Measurements from ENCODE around the gene OMG. TPM values are rescaled to one million over a fixed set of nuclear protein-coding genes. Genes with fewer than 3 reads are reported as not detected.

Gene OMG
- total and polyA plus RNA-seq, 9 donors, result 0.13 to 0.77 (median 0.33) TPM

- no peak overlapping the region for H3K4me3 ChIP-seq (ENCODE audit: low read length)
- H3K36me3 ChIP-seq (ENCODE audit: control insufficient read depth, insufficient read depth, low read length), result peaks cover 4% of the 10 kb centered on the region
- no peak for DNase-seq
- no peaks in the 10 kb centered on the region for H3K9me3 ChIP-seq (replicated peaks; ENCODE audit: control insufficient read depth, low read depth, low read length)
- H3K27ac ChIP-seq (ENCODE audit: low read length), result no peak overlapping the region
- H3K4me1 ChIP-seq (ENCODE audit: control insufficient read depth, insufficient read depth, low read length), result no peaks in the 10 kb centered on the region
- no peaks in the 10 kb centered on the region for H3K27me3 ChIP-seq (ENCODE audit: control insufficient read depth, insufficient read depth, low read length)
- no CpG with 5 or more reads among the region's 1 CpG for WGBS (ENCODE audit: insufficient coverage)
Measured at GRCh38 chr17:31251105-31251969, 45.7 kb downstream of the OMG start.

GRCh38 chr17:31250229-31250628 lies 46.8 kb downstream of the OMG start:
- no CpG with 5 or more reads among the region's 1 CpG for WGBS (ENCODE audit: insufficient coverage)
- peaks cover 11% of the 10 kb centered on the region for H3K36me3 ChIP-seq (ENCODE audit: control insufficient read depth, insufficient read depth, low read length)

GRCh38 chr17:31249835-31250141 lies 47.3 kb downstream of the OMG start:
- H3K27me3 ChIP-seq (ENCODE audit: control insufficient read depth, insufficient read depth, low read length), result no peaks in the 10 kb centered on the region
- no CpG with 5 or more reads among the region's 4 CpGs for WGBS (ENCODE audit: insufficient coverage)
- H3K9me3 ChIP-seq (replicated peaks; ENCODE audit: control insufficient read depth, low read depth, low read length), result no peaks in the 10 kb centered on the region
- no peaks in the 10 kb centered on the region for H3K4me1 ChIP-seq (ENCODE audit: control insufficient read depth, insufficient read depth, low read length)
- H3K27ac ChIP-seq (ENCODE audit: low read length), result no peak overlapping the region
- no peak overlapping the region for H3K4me3 ChIP-seq (ENCODE audit: low read length)
- DNase-seq, result no peak
- H3K36me3 ChIP-seq (ENCODE audit: control insufficient read depth, insufficient read depth, low read length), result peaks cover 14% of the 10 kb centered on the region

More at GRCh38 chr17:31250229-31250628, 46.8 kb downstream of the OMG start:
- H3K27ac ChIP-seq (ENCODE audit: low read length), result no peak overlapping the region
- no peak overlapping the region for H3K4me3 ChIP-seq (ENCODE audit: low read length)
- no peaks in the 10 kb centered on the region for H3K9me3 ChIP-seq (replicated peaks; ENCODE audit: control insufficient read depth, low read depth, low read length)
- DNase-seq, result no peak
- H3K4me1 ChIP-seq (ENCODE audit: control insufficient read depth, insufficient read depth, low read length), result no peaks in the 10 kb centered on the region
- H3K27me3 ChIP-seq (ENCODE audit: control insufficient read depth, insufficient read depth, low read length), result no peaks in the 10 kb centered on the region

GRCh38 chr17:31248986-31249834 lies 47.8 kb downstream of the OMG start:
- no peaks in the 10 kb centered on the region for H3K4me1 ChIP-seq (ENCODE audit: control insufficient read depth, insufficient read depth, low read length)
- DNase-seq, result no peak
- H3K27ac ChIP-seq (ENCODE audit: low read length), result no peak overlapping the region
- H3K9me3 ChIP-seq (replicated peaks; ENCODE audit: control insufficient read depth, low read depth, low read length), result no peaks in the 10 kb centered on the region
- WGBS (ENCODE audit: insufficient coverage), result no CpG with 5 or more reads among the region's 5 CpGs
- no peak overlapping the region for H3K4me3 ChIP-seq (ENCODE audit: low read length)
- no peaks in the 10 kb centered on the region for H3K27me3 ChIP-seq (ENCODE audit: control insufficient read depth, insufficient read depth, low read length)
- peaks cover 20% of the 10 kb centered on the region for H3K36me3 ChIP-seq (ENCODE audit: control insufficient read depth, insufficient read depth, low read length)

Other genes with a start within 250 kb of the OMG start
- 30.4 TPM for gene NF1, start 202.3 kb downstream of the OMG start, total RNA-seq
- 10 to 100 TPM; 13.8 to 30.4 (median 22.5) TPM for gene NF1, start 202.3 kb downstream of the OMG start, polyA plus RNA-seq (ENCODE audit: insufficient read depth in 1 of 8, insufficient read length in 8 of 8, low replicate concordance in 1 of 8)
- gene EVI2B, start 16.8 kb upstream of the OMG start, total RNA-seq, result 0.66 TPM
- 1 to 10 TPM; 1.2 to 3.8 (median 2.5) TPM for gene EVI2B, start 16.8 kb upstream of the OMG start, polyA plus RNA-seq (ENCODE audit: insufficient read depth in 1 of 8, insufficient read length in 8 of 8, low replicate concordance in 1 of 8)
- gene EVI2A, start 24.4 kb upstream of the OMG start, total RNA-seq, result 2.6 TPM
- 1 to 10 TPM; 1.2 to 2.4 (median 1.8) TPM for gene EVI2A, start 24.4 kb upstream of the OMG start, polyA plus RNA-seq (ENCODE audit: insufficient read depth in 1 of 8, insufficient read length in 8 of 8, low replicate concordance in 1 of 8)
- 0.89 TPM for gene RAB11FIP4, start 94.4 kb upstream of the OMG start, total RNA-seq
- gene RAB11FIP4, start 94.4 kb upstream of the OMG start, polyA plus RNA-seq (ENCODE audit: insufficient read depth in 1 of 8, insufficient read length in 8 of 8, low replicate concordance in 1 of 8), result 1 to 10 TPM in 4 of 8 donors, under 1 TPM in 4; 0.28 to 1.6 (median 0.95) TPM

Data from muscle of leg (tissue), 11 donors.